Uterus (tissue), 4 donors: ENCODE measurements around the gene DTNA. TPM values are rescaled to one million over a fixed set of nuclear protein-coding genes. Genes with fewer than 3 reads are reported as not detected.

Experiments
- DNase-seq, 2 donors: peaks; one replicate each; pipeline ENCODE4 v3.0.0-alpha.2; 2019 to 2020
- H3K27ac ChIP-seq, 2 donors: fragments of 200-600 bp; sonication (generic); 1 replicate in 1 of 2; 2 replicates in 1 of 2; pipeline ENCODE4 v1.5.1; 2016 to 2018
- H3K27me3 ChIP-seq, 2 donors: fragments of 200-600 bp; sonication (generic); one replicate each; pipeline ENCODE4 v1.5.1; 2018 to 2019; ENCODE audit warnings: control low read depth in 1 of 2
- H3K36me3 ChIP-seq, 2 donors: fragments of 200-600 bp; sonication (generic); one replicate each; pipeline ENCODE4 v1.5.1; 2019; ENCODE audit warnings: control low read depth in 1 of 2
- H3K4me1 ChIP-seq, 2 donors: fragments of 200-600 bp; sonication (generic); one replicate each; pipeline ENCODE4 v1.5.1; 2018 to 2019; ENCODE audit warnings: control low read depth in 1 of 2
- H3K4me3 ChIP-seq, 2 donors: fragments of 200-600 bp; sonication (generic); 1 replicate in 1 of 2; 2 replicates in 1 of 2; pipeline ENCODE4 v1.5.1; 2018 to 2019; ENCODE audit warnings: mild to moderate bottlenecking in 1 of 2
- H3K9me3 ChIP-seq, 2 donors: fragments of 200-600 bp; sonication (generic); one replicate each; pipeline ENCODE4 v1.5.1; 2019; ENCODE audit warnings: control low read depth in 1 of 2
- CTCF ChIP-seq, 4 experiments: fragments of 200-600 bp in 2 of 4; fragments of 450-650 bp in 2 of 4; sonication (generic) in 2 of 4; IDR thresholded peaks; one replicate each; pipeline ENCODE4 v1.5.1; 2016 to 2019; ENCODE audit warnings: antibody characterized with exemption in 4 of 4, mild to moderate bottlenecking in 2 of 4, moderate library complexity in 1 of 4
- POLR2A ChIP-seq, 2 donors: fragments of 450-650 bp; IDR thresholded peaks; one replicate each; pipeline ENCODE4 v1.6.1; 2016; ENCODE audit warnings: antibody characterized with exemption in 2 of 2, mild to moderate bottlenecking in 1 of 2, moderate library complexity in 1 of 2
- intact Hi-C: fragments of 100-400 bp; cut with DNase I; formaldehyde crosslinking; loops from one replicate; pipeline ENCODE4 v1.15.1; 2023; ENCODE audit warnings: low total_unique reads
- total RNA-seq, 4 donors: library from RNA; depleted of rRNA in 3 of 4; stranded (reverse); fragments of >200 nt in 3 of 4; gene quantifications; one replicate each; pipeline versions ENCODE4 v1.1.0 to v1.2.4, GENCODE V29; 2014 to 2023
- donor health status: DM: yes; HTN: yes; CAD: no.

The DTNA gene
- total RNA-seq, 4 donors from 2014 or later: 13.8 to 229 (median 43.0) TPM

DNA sequence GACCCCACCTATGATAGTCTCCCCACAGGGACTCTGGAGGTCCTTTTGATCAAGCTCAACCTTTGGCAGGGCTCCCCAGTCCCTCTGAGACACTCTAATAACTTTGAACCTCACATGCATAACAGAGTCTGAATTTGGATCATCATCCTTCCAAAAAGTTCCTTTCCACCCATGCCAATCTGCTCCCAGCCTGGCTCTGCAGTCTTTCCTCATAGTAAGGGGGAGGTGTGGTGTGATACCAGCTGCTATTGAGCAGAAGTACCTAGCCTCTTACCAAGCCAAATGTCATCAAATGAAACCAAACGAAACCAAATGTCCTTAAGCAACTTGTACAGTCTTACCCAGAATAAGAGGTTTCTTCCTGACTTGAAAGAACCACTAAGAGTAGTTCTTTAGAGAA is 36.5 kb downstream of the DTNA start:
- no peaks in the 10 kb centered on the region for H3K4me1 ChIP-seq
- no peak for DNase-seq
- no peak overlapping the region for H3K27ac ChIP-seq
- no peaks in the 10 kb centered on the region for H3K9me3 ChIP-seq
- no peaks in the 10 kb centered on the region for H3K27me3 ChIP-seq
- H3K36me3 ChIP-seq: no peaks in the 10 kb centered on the region
- TF ChIP-seq CTCF (IDR thresholded peaks at IDR 0.05): no peak
- TF ChIP-seq POLR2A (IDR thresholded peaks at IDR 0.05): no peak
- no peak overlapping the region for H3K4me3 ChIP-seq
- intact Hi-C loops: no loop called here

DNA sequence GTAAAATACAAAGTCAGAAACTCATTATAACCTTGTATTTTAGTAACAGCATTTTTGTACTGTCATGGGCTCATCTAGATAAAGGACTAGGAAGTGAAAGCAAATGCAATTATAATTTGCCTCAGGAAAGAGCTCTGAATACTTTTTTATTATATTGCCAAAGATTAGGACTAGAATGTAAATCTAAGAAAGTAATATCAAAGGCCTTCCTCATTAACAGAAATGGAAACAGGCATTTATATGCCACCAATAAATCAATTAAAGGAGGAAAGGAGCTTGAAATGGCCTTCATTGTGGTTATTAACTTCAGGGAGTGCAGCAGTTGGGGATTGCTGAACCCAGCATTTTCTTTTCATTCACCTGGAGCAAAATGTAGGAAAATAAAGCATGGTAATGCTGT is 39.6 kb downstream of the DTNA start:
- no peak for DNase-seq
- intact Hi-C loops: no loop called here
- Histone ChIP-seq H3K4me1 (no peaks in the 10 kb centered on the region), H3K4me3 (no peak overlapping the region), H3K27me3 (no peaks in the 10 kb centered on the region), H3K36me3 (no peaks in the 10 kb centered on the region), H3K27ac (peak overlapping the region; percentile 10 to 58), H3K9me3 (no peaks in the 10 kb centered on the region)
- no peak for TF ChIP-seq POLR2A (IDR thresholded peaks at IDR 0.05)
- TF ChIP-seq CTCF (IDR thresholded peaks at IDR 0.05): no peak

DNA sequence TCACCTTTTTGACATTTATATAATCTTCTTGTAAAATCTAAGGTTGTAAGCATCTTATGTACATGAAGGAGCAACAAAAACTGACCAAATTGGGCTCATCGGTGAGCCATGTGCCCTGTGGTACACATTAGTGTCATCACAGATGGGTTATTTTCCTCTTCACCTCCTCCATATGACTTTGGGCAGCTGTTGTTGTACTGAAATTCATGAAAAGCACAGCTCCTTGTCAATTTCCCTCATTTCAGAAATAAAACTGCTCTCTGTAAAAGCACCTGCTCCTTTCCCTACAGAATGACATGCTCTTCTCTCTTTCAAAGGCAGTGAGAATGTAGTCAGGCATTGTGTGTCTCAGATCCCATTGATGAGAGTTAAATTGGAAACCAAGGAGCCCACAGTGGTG is 42.0 kb downstream of the DTNA start:
- peaks cover 0 to 4% of the 10 kb centered on the region in 2 donors for H3K4me1 ChIP-seq
- no peak for DNase-seq
- H3K4me3 ChIP-seq: no peak overlapping the region
- TF ChIP-seq POLR2A (IDR thresholded peaks at IDR 0.05) (no peak), CTCF (IDR thresholded peaks at IDR 0.05) (no peak)
- H3K36me3 ChIP-seq: no peaks in the 10 kb centered on the region
- intact Hi-C loops: no loop called here
- H3K27ac ChIP-seq: no peak overlapping the region
- H3K9me3 ChIP-seq: no peaks in the 10 kb centered on the region
- no peaks in the 10 kb centered on the region for H3K27me3 ChIP-seq

GRCh38 chr18:34754300-34754699 is 44.2 kb downstream of the DTNA start:
- Histone ChIP-seq H3K27ac (no peak overlapping the region), H3K4me3 (no peak overlapping the region), H3K36me3 (no peaks in the 10 kb centered on the region), H3K9me3 (no peaks in the 10 kb centered on the region), H3K4me1 (peaks cover 0 to 4% of the 10 kb centered on the region in 2 donors), H3K27me3 (no peaks in the 10 kb centered on the region)
- no peak for DNase-seq
- intact Hi-C loops: no loop called here
- TF ChIP-seq POLR2A (IDR thresholded peaks at IDR 0.05) (no peak), CTCF (IDR thresholded peaks at IDR 0.05) (no peak)

DNA sequence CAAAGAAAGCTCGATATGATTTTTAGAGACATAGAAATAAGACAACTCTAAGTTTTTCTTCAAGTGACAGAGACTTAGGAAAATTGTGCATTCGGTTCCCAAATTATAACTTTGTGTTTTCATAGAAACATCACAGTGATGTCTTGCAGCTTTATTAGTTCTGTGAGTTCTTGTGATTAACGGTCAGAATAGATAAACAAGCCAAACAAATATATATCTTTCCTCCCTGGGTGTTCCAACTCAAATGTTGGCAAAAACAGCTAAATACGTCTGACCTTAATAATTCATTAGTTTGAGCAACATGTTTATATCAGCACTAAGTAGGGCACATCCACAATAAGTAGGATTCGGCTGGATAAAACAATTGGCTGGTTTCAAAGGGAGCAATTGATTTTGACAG is 47.6 kb downstream of the DTNA start:
- TF ChIP-seq CTCF (IDR thresholded peaks at IDR 0.05) (no peak), POLR2A (IDR thresholded peaks at IDR 0.05) (no peak)
- H3K27ac ChIP-seq: no peak overlapping the region
- intact Hi-C loops: no loop called here
- no peaks in the 10 kb centered on the region for H3K9me3 ChIP-seq
- no peak for DNase-seq
- no peaks in the 10 kb centered on the region for H3K36me3 ChIP-seq
- peaks cover 0 to 4% of the 10 kb centered on the region in 2 donors for H3K4me1 ChIP-seq
- no peaks in the 10 kb centered on the region for H3K27me3 ChIP-seq
- no peak overlapping the region for H3K4me3 ChIP-seq
